GM19035 (cell line): Measurements from ENCODE around the gene P2RX3.

ENCODE experiments used
- ATAC-seq: cut with Tn5 transposase; IDR thresholded peaks from one replicate; pipeline ENCODE4 v1.9.1; 2021; ENCODE audit not compliant: unreplicated experiment

Gene P2RX3

GRCh38 chr11:57309106-57310059 is 28.8 kb upstream of the P2RX3 start:
- ATAC-seq: no peak

GRCh38 chr11:57310091-57310490 is 28.1 kb upstream of the P2RX3 start:
- no peak for ATAC-seq

GRCh38 chr11:57310630-57311086 is 27.5 kb upstream of the P2RX3 start:
- ATAC-seq: no peak

- peak; percentile 90 for ATAC-seq
Measured at GRCh38 chr11:57311109-57311936, 26.8 kb upstream of the P2RX3 start.

GRCh38 chr11:57312511-57313021 is 25.6 kb upstream of the P2RX3 start:
- no peak for ATAC-seq

GRCh38 chr11:57313071-57313787 is 24.9 kb upstream of the P2RX3 start:
- no peak for ATAC-seq

- ATAC-seq: no peak
Measured at GRCh38 chr11:57313788-57314135, 24.4 kb upstream of the P2RX3 start.

GRCh38 chr11:57314221-57314973 is 23.8 kb upstream of the P2RX3 start:
- no peak for ATAC-seq

- ATAC-seq: no peak
Measured at GRCh38 chr11:57315491-57315890, 22.7 kb upstream of the P2RX3 start.

- no peak for ATAC-seq
Measured at GRCh38 chr11:57316017-57316416, 22.1 kb upstream of the P2RX3 start.

GRCh38 chr11:57318178-57318577 is 20.0 kb upstream of the P2RX3 start:
- no peak for ATAC-seq

- no peak for ATAC-seq
Measured at GRCh38 chr11:57320067-57320718, 18.0 kb upstream of the P2RX3 start.

GRCh38 chr11:57320719-57321387 is 17.3 kb upstream of the P2RX3 start:
- no peak for ATAC-seq

GRCh38 chr11:57321388-57322255 is 16.5 kb upstream of the P2RX3 start:
- ATAC-seq: no peak

- ATAC-seq: no peak
Measured at GRCh38 chr11:57322256-57323166, 15.6 kb upstream of the P2RX3 start.

GRCh38 chr11:57323167-57323854 is 14.8 kb upstream of the P2RX3 start:
- ATAC-seq: no peak

- ATAC-seq: no peak
Measured at GRCh38 chr11:57323855-57324153, 14.3 kb upstream of the P2RX3 start.
